Psoas muscle (tissue), 8 donors: ENCODE data around the gene IDH2. TPM values are rescaled to one million over a fixed set of nuclear protein-coding genes. Genes with fewer than 3 reads are reported as not detected.

Experiments used
- ATAC-seq, 4 donors: fragments of 200-7000 bp; cut with Tn5 transposase; one replicate each; pipeline ENCODE4 v1.9.1; 2020; ENCODE audit warnings: moderate library complexity in 3 of 4, mild to moderate bottlenecking in 2 of 4
- DNase-seq, 2 donors: peaks; one replicate each; pipeline ENCODE4 v3.0.0-alpha.2; 2020
- H3K27ac ChIP-seq: fragments of 200-600 bp; one replicate; pipeline ENCODE4 v1.8.0; 2022
- H3K27me3 ChIP-seq, 3 donors: fragments of 200-600 bp in 1 of 3; one replicate each; pipeline versions ENCODE4 v1.6.1 to v1.8.0; 2013 to 2022; ENCODE audit warnings: low read length in 2 of 3, mild to moderate bottlenecking in 2 of 3, moderate library complexity in 1 of 3; ENCODE audit not compliant: insufficient read depth in 3 of 3
- H3K36me3 ChIP-seq, 2 donors: fragments of 200-600 bp in 1 of 2; one replicate each; pipeline versions ENCODE4 v1.6.1 to v1.8.0; 2013 to 2022; ENCODE audit warnings: low read depth in 1 of 2, mild to moderate bottlenecking in 1 of 2, moderate library complexity in 1 of 2; ENCODE audit not compliant: insufficient read depth in 1 of 2
- H3K4me1 ChIP-seq: fragments of 200-600 bp; one replicate; pipeline ENCODE4 v1.8.0; 2022
- H3K4me3 ChIP-seq: fragments of 200-600 bp; one replicate; pipeline ENCODE4 v1.8.0; 2022; ENCODE audit warnings: mild to moderate bottlenecking
- H3K9me3 ChIP-seq: fragments of 200-600 bp; one replicate; pipeline ENCODE4 v1.8.0; 2022
- CTCF ChIP-seq: fragments of 200-600 bp; IDR thresholded peaks from one replicate; pipeline ENCODE4 v1.8.0; 2022; ENCODE audit warnings: antibody characterized with exemption
- WGBS, 3 donors: extraction: QIAGEN DNeasy Blood & Tissue Kit; methylation state at CpG; one replicate each; pipeline versions ENCODE4 v1.1.6 to v1.1.7; 2013; 5-methylcytosine and 5-hydroxymethylcytosine counted together
- intact Hi-C, 2 donors: fragments of 100-400 bp; cut with DNase I; formaldehyde crosslinking; loops; one replicate each; pipeline versions ENCODE4 v1.11.0 to v1.14.2; 2022
- polyA plus RNA-seq, 3 donors: library from polyadenylated mRNA; stranded (reverse); fragments of 200-250 nt; gene quantifications; one replicate each; pipeline ENCODE4 v1.2.3, GENCODE V29; 2013
- total RNA-seq, 4 donors: library from RNA; stranded (reverse); fragmentation: NEBNext Ultra II Directional in 2 of 4; extraction: Animal tissue kit (Norgen Biotek cat#: 25700) in 2 of 4; gene quantifications; one replicate each; pipeline versions ENCODE4 v1.2.1 to v1.2.4, GENCODE V29; 2021 to 2023
- donor health status: healthy with polysubstance abuse.
- donor health status: DM: no; HTN: no; CAD: no; lungs with moderate emphysema.
- donor health status: Bipolar disorder and iron deficiency.
- donor health status: healthy.
- donor health status: DM: yes; HTN: yes; CAD: no.
- donor health status: DM: no; HTN: no; CAD: no.
- donor health status: DM: no; HTN: no; CAD: no.
- donor health status: DM: yes; HTN: yes; CAD: no.

Gene IDH2
- total and polyA plus RNA-seq, 7 donors: 365 to 926 (median 695) TPM

GRCh38 chr15:90046289-90046688 is 56.0 kb downstream of the IDH2 start:
- TF ChIP-seq CTCF: no peak
- H3K36me3 ChIP-seq: no peaks in the 10 kb centered on the region
- no peak overlapping the region for H3K4me3 ChIP-seq
- ATAC-seq (no peak), DNase-seq (peak; percentile 1 to 25)
- H3K4me1 ChIP-seq: peaks cover 22% of the 10 kb centered on the region
- intact Hi-C loops: loop anchor here in 1 of 2 donors (5.0 kb wide), 1 partner anchor 39 kb away; no protein-coding TSS in a partner anchor
- no peaks in the 10 kb centered on the region for H3K27me3 ChIP-seq
- H3K27ac ChIP-seq: peak overlapping the region; percentile 78
- 85 to 90% (median 86%) methylated on average over 7 of the region's 7 CpGs for WGBS, 3 donors
- no peaks in the 10 kb centered on the region for H3K9me3 ChIP-seq

GRCh38 chr15:90044916-90045371 is 57.3 kb downstream of the IDH2 start:
- no peak for ATAC-seq
- DNase-seq: no peak

GRCh38 chr15:90044191-90044590 is 58.1 kb downstream of the IDH2 start:
- ATAC-seq: no peak
- Histone ChIP-seq H3K9me3 (no peaks in the 10 kb centered on the region), H3K4me1 (peaks cover 22% of the 10 kb centered on the region), H3K36me3 (no peaks in the 10 kb centered on the region), H3K4me3 (no peak overlapping the region), H3K27me3 (no peaks in the 10 kb centered on the region), H3K27ac (no peak overlapping the region)
- intact Hi-C loops: no loop called here
- peak in 1 of 2 donors; percentile 28 for DNase-seq
- TF ChIP-seq CTCF: no peak
- 91 to 97% (median 95%) methylated on average over 13 to 14 of the region's 14 CpGs for WGBS, 3 donors

More at GRCh38 chr15:90044916-90045371, 57.3 kb downstream of the IDH2 start:
- no peak for TF ChIP-seq CTCF
- Histone ChIP-seq H3K36me3 (no peaks in the 10 kb centered on the region), H3K27me3 (no peaks in the 10 kb centered on the region), H3K4me3 (no peak overlapping the region), H3K4me1 (peaks cover 22% of the 10 kb centered on the region), H3K9me3 (no peaks in the 10 kb centered on the region), H3K27ac (no peak overlapping the region)
- intact Hi-C loops: loop anchor here in 1 of 2 donors (5.0 kb wide), 1 partner anchor 38 kb away; no protein-coding TSS in a partner anchor
- 95 to 98% (median 98%) methylated on average over 4 of the region's 4 CpGs for WGBS, 3 donors

- Histone ChIP-seq H3K36me3 (no peaks in the 10 kb centered on the region), H3K27me3 (no peaks in the 10 kb centered on the region), H3K9me3 (no peaks in the 10 kb centered on the region), H3K4me3 (no peak overlapping the region), H3K27ac (peak overlapping the region; percentile 1), H3K4me1 (peaks cover 22% of the 10 kb centered on the region)
- intact Hi-C loops: no loop called here
- TF ChIP-seq CTCF: no peak
- ATAC-seq (no peak), DNase-seq (no peak)
- 92 to 94% (median 94%) methylated on average over 5 of the region's 5 CpGs for WGBS, 3 donors
Measured at GRCh38 chr15:90043530-90044010, 58.7 kb downstream of the IDH2 start.
